HepG2 (cell line): ENCODE measurements around the gene GSK3B. TPM values are rescaled to one million over a fixed set of nuclear protein-coding genes. Genes with fewer than 3 reads are reported as not detected.

Experiments used
- ATAC-seq: fragments of 200-7000 bp; cut with Tn5 transposase; 3 replicates; pipeline ENCODE4 v1.9.1; 2020; ENCODE audit warnings: mild to moderate bottlenecking, moderate library complexity
- BruUV-seq: library from RNA; stranded (reverse); fragments of 400-500 nt; replicated peaks from 2 replicates; lab custom pipeline; 2021; lab: Mats Ljungman, UMichigan
- CTCF ChIA-PET: fragments of 300-600 bp; formaldehyde crosslinking; extraction: SDS; loops from one replicate; lab custom pipeline; 2021; ENCODE audit warnings: low total read pairs, inconsistent platforms, low intra/inter-chr PET ratio; lab: Yijun Ruan, JAX
- POLR2A ChIA-PET: fragments of 350-600 bp; sonication (Branson Sonifier 250); formaldehyde crosslinking; loops from one replicate; lab custom pipeline; 2020; ENCODE audit warnings: antibody characterized with exemption, inconsistent platforms; lab: Yijun Ruan, JAX
- DNase-seq: peaks from one replicate; pipeline ENCODE4 v3.0.0-alpha.2; 2015; ENCODE audit warnings: low spot score
- FAIRE-seq: peaks from 3 replicates; lab custom pipeline; 2011; peaks lifted over from hg19 to GRCh38; lab: Jason Lieb, UNC
- H2AFZ ChIP-seq: one replicate; pipeline ENCODE4 v1.6.1; 2011; ENCODE audit warnings: low read length, inconsistent platforms
- H3K27ac ChIP-seq: fragments of 300-600 bp; 3 replicates; pipeline ENCODE4 v1.8.0; 2011; ENCODE audit warnings: mixed run types, mild to moderate bottlenecking, mixed read lengths, low read length, inconsistent platforms; ENCODE audit not compliant: insufficient read depth; ENCODE audit errors: extremely low read length
- H3K27me3 ChIP-seq, 2 experiments: fragments of 200-600 bp in 1 of 2; 2 replicates in 1 of 2; 3 replicates in 1 of 2; pipeline versions ENCODE4 v1.6.0 to v1.8.0; 2011; ENCODE audit warnings: low read length in 2 of 2, mild to moderate bottlenecking in 2 of 2, moderate library complexity in 2 of 2, inconsistent platforms in 1 of 2; ENCODE audit not compliant: insufficient read depth in 2 of 2, control insufficient read depth in 1 of 2
- H3K36me3 ChIP-seq, 2 experiments: fragments of 200-600 bp in 1 of 2; replicated peaks in 1 of 2; 2 replicates in 1 of 2; 3 replicates in 1 of 2; pipeline versions ENCODE4 v1.5.1 to v1.8.0; 2011; ENCODE audit warnings: low read length in 2 of 2, inconsistent platforms in 1 of 2; ENCODE audit not compliant: insufficient read depth in 2 of 2, control insufficient read depth in 1 of 2
- H3K4me1 ChIP-seq: 2 replicates; pipeline ENCODE4 v1.5.1; 2012; ENCODE audit warnings: low read length, inconsistent platforms; ENCODE audit not compliant: insufficient read depth
- H3K4me2 ChIP-seq: 2 replicates; pipeline ENCODE4 v1.6.0; 2011; ENCODE audit warnings: low read depth, low read length, inconsistent platforms
- H3K4me3 ChIP-seq, 3 experiments: fragments of 200-600 bp in 1 of 3; sonication (generic), shearing (Covaris generic) in 1 of 3; replicated peaks in 1 of 3; 2 replicates each; pipeline ENCODE4 v1.5.1; 2011 to 2016; ENCODE audit warnings: low read length in 3 of 3, inconsistent platforms in 2 of 3, low read depth in 2 of 3, mild to moderate bottlenecking in 2 of 3, control low read depth in 1 of 3, mixed read lengths in 1 of 3; ENCODE audit not compliant: insufficient read depth in 1 of 3
- H3K79me2 ChIP-seq: one replicate; pipeline ENCODE4 v1.6.1; 2011; ENCODE audit warnings: low read length, inconsistent platforms; ENCODE audit not compliant: insufficient read depth
- H3K9ac ChIP-seq: 2 replicates; pipeline ENCODE4 v1.6.0; 2011; ENCODE audit warnings: mild to moderate bottlenecking, low read depth, low read length, inconsistent platforms; ENCODE audit not compliant: insufficient read depth
- H3K9me3 ChIP-seq: 2 replicates; pipeline ENCODE4 v1.5.1; 2012; ENCODE audit warnings: mild to moderate bottlenecking, low read length
- H4K20me1 ChIP-seq: 2 replicates; pipeline ENCODE4 v1.6.0; 2011; ENCODE audit warnings: inconsistent platforms, mild to moderate bottlenecking, low read length, moderate library complexity; ENCODE audit not compliant: insufficient read depth
- CEBPG ChIP-seq: IDR thresholded peaks from 2 replicates; pipeline ENCODE4 v1.6.1; 2016
- HMG20B ChIP-seq: conservative IDR thresholded peaks from 2 replicates; pipeline ENCODE4 v1.6.1; 2016; ENCODE audit warnings: missing genetic modification reagents, missing compliant biosample characterization
- PCBP2 ChIP-seq: fragments of 200-400 bp; formaldehyde crosslinking; optimal IDR thresholded peaks from 2 replicates; pipeline ENCODE3; 2018; ENCODE audit warnings: low read length, low read depth; ENCODE audit not compliant: poor library complexity, severe bottlenecking
- ZBTB38 ChIP-seq: sonication (generic); formaldehyde crosslinking; IDR thresholded peaks from 2 replicates; pipeline ENCODE4 v1.5.1; 2020; ENCODE audit warnings: mild to moderate bottlenecking, missing genetic modification reagents
- ZNF24 ChIP-seq: fragments of 450-650 bp; IDR thresholded peaks from 2 replicates; pipeline ENCODE4 v1.6.1; 2017; ENCODE audit warnings: antibody characterized with exemption, mild to moderate bottlenecking
- WGBS: methylation state at CpG from one replicate; pipeline ENCODE4 v1.1.6; 2017; ENCODE audit warnings: low lambda C conversion rate; 5-methylcytosine and 5-hydroxymethylcytosine counted together
- in situ Hi-C: cut with HindIII; loops from 2 replicates; pipeline ENCODE4 v1.10.0; 2017; ENCODE audit warnings: low pct_unique_long_range_greater_than_20kb; ENCODE audit not compliant: extremely low pct_ligation_motif_present
- intact Hi-C: fragments of 100-400 bp; cut with micrococcal nuclease; formaldehyde crosslinking; loops from one replicate; pipeline ENCODE4 v1.10.0; 2022; ENCODE audit not compliant: unreplicated experiment
- polyA plus RNA-seq, 8 experiments: library from polyadenylated mRNA; depleted of rRNA in 3 of 8; stranded (reverse) in 7 of 8; unstranded in 1 of 8; fragments of >200 nt; fragmentation: Illumina TruSeq in 4 of 8; extraction: Trizol in 4 of 8; gene quantifications; 2 replicates each; pipeline versions ENCODE4 v1.2.1 to v1.2.3, GENCODE V29; 2011 to 2016; ENCODE audit warnings: low read depth in 4 of 8, missing spikeins in 1 of 8, mixed read lengths in 1 of 8; ENCODE audit not compliant: insufficient read depth in 1 of 8
- total RNA-seq, 5 experiments: library from RNA; depleted of rRNA; stranded (reverse); fragments of >200 nt; fragmentation: Illumina TruSeq; extraction: Trizol; gene quantifications; 2 replicates each; pipeline ENCODE4 v1.2.3, GENCODE V29; 2016; ENCODE audit warnings: low read depth in 1 of 5
- TF ChIP-seq, protein P1 (sequence below): sonication (generic); formaldehyde crosslinking; IDR thresholded peaks from 2 replicates; pipeline ENCODE4 v1.8.1; 2022; ENCODE audit warnings: mild to moderate bottlenecking, missing genetic modification reagents
- TF ChIP-seq, protein P2 (sequence below): sonication (generic); formaldehyde crosslinking; IDR thresholded peaks from 2 replicates; pipeline ENCODE4 v1.5.1; 2020; ENCODE audit warnings: mild to moderate bottlenecking, missing genetic modification reagents, moderate library complexity
- TF ChIP-seq, protein P3 (sequence below): sonication (generic); formaldehyde crosslinking; IDR thresholded peaks from 2 replicates; pipeline ENCODE4 v1.4.0; 2020; ENCODE audit warnings: missing genetic modification reagents, borderline replicate concordance

Gene GSK3B
- total and polyA plus RNA-seq, 2 of the 13 experiments (the other 11 are each of a cell fraction or from before 2014, with no cell fraction given), result 22.3 to 30.1 TPM

DNA sequence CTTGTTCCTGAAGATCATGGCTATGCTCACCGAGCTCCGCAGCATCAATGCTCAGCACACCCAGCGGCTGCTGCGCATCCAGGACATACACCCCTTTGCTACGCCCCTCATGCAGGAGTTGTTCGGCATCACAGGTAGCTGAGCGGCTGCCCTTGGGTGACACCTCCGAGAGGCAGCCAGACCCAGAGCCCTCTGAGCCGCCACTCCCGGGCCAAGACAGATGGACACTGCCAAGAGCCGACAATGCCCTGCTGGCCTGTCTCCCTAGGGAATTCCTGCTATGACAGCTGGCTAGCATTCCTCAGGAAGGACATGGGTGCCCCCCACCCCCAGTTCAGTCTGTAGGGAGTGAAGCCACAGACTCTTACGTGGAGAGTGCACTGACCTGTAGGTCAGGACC, 277.2 kb downstream of the GSK3B start:
- no peak for TF ChIP-seq ZNF24
- no peak for TF ChIP-seq HMG20B (CRISPR knock-in tag)
- TF ChIP-seq, all 625 proteins: peak for 0
- 86% methylated on average over 1 of the region's 12 CpGs for WGBS
- Histone ChIP-seq H3K9ac (no peak overlapping the region), H3K4me3 (no peak overlapping the region), H4K20me1 (no peaks in the 10 kb centered on the region), H3K79me2 (no peaks in the 10 kb centered on the region), H2AFZ (no peak overlapping the region), H3K27ac (no peak overlapping the region), H3K4me1 (peaks cover 11% of the 10 kb centered on the region), H3K36me3 (no peaks in the 10 kb centered on the region), H3K4me2 (no peak overlapping the region), H3K9me3 (no peaks in the 10 kb centered on the region), H3K27me3 (no peaks in the 10 kb centered on the region; a peak in 1 of 5 replicates)
- in situ Hi-C loops (no loop called here), intact Hi-C loops (no loop called here)
- POLR2A ChIA-PET, result interaction anchor here (0.8 to 1.6 kb wide), 2 partner anchors 20 to 22 kb away, joined by 3 to 5 read pairs; no protein-coding TSS in a partner anchor
- BruUV-seq, result no TSS peak
- CTCF ChIA-PET, result no interaction called here
- FAIRE-seq (no peak), DNase-seq (no peak), ATAC-seq (no peak)

DNA sequence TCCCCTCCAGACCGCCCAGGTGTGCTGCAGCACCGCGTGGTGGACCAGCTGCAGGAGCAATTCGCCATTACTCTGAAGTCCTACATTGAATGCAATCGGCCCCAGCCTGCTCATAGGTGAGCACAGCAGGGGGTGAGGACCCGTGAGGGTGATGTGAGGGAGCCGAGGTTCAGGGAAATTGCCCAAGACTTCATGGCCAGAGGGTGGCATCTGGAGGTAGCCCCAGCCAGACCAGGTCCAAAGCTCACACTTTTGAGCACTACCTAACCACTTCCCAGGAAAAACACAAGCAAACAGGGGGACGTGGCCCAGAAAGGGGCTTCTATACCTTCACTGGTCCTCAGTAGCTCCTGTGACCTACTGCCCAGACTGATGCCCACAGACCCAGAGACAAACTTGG, 278.5 kb downstream of the GSK3B start:
- intact Hi-C loops (no loop called here), in situ Hi-C loops (no loop called here)
- Histone ChIP-seq H3K27ac (no peak overlapping the region), H3K27me3 (no peaks in the 10 kb centered on the region; a peak in 1 of 5 replicates), H3K4me1 (peaks cover 6% of the 10 kb centered on the region), H3K36me3 (peaks cover 0 to 1% of the 10 kb centered on the region in 2 experiments; a peak in 1 of 5 replicates), H4K20me1 (no peaks in the 10 kb centered on the region), H3K9ac (no peak overlapping the region), H2AFZ (no peak overlapping the region), H3K9me3 (no peaks in the 10 kb centered on the region), H3K79me2 (no peaks in the 10 kb centered on the region), H3K4me3 (no peak overlapping the region), H3K4me2 (no peak overlapping the region)
- no TSS peak for BruUV-seq
- 69% methylated on average over 2 of the region's 8 CpGs for WGBS
- no peak for DNase-seq
- no peak; the same call in 2 of the 3 replicates for ATAC-seq
- POLR2A ChIA-PET, result interaction anchor here (1.1 kb wide), 1 partner anchor 21 kb away, joined by 3 read pairs; no protein-coding TSS in a partner anchor
- CTCF ChIA-PET, result no interaction called here
- no peak for FAIRE-seq
- TF ChIP-seq, protein P1, sequence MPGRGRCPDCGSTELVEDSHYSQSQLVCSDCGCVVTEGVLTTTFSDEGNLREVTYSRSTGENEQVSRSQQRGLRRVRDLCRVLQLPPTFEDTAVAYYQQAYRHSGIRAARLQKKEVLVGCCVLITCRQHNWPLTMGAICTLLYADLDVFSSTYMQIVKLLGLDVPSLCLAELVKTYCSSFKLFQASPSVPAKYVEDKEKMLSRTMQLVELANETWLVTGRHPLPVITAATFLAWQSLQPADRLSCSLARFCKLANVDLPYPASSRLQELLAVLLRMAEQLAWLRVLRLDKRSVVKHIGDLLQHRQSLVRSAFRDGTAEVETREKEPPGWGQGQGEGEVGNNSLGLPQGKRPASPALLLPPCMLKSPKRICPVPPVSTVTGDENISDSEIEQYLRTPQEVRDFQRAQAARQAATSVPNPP (CRISPR knock-in tag), result no peak
- no peak for TF ChIP-seq CEBPG (CRISPR knock-in tag)
- TF ChIP-seq, protein P2, sequence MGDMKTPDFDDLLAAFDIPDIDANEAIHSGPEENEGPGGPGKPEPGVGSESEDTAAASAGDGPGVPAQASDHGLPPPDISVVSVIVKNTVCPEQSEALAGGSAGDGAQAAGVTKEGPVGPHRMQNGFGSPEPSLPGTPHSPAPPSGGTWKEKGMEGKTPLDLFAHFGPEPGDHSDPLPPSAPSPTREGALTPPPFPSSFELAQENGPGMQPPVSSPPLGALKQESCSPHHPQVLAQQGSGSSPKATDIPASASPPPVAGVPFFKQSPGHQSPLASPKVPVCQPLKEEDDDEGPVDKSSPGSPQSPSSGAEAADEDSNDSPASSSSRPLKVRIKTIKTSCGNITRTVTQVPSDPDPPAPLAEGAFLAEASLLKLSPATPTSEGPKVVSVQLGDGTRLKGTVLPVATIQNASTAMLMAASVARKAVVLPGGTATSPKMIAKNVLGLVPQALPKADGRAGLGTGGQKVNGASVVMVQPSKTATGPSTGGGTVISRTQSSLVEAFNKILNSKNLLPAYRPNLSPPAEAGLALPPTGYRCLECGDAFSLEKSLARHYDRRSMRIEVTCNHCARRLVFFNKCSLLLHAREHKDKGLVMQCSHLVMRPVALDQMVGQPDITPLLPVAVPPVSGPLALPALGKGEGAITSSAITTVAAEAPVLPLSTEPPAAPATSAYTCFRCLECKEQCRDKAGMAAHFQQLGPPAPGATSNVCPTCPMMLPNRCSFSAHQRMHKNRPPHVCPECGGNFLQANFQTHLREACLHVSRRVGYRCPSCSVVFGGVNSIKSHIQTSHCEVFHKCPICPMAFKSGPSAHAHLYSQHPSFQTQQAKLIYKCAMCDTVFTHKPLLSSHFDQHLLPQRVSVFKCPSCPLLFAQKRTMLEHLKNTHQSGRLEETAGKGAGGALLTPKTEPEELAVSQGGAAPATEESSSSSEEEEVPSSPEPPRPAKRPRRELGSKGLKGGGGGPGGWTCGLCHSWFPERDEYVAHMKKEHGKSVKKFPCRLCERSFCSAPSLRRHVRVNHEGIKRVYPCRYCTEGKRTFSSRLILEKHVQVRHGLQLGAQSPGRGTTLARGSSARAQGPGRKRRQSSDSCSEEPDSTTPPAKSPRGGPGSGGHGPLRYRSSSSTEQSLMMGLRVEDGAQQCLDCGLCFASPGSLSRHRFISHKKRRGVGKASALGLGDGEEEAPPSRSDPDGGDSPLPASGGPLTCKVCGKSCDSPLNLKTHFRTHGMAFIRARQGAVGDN (CRISPR knock-in tag), result no peak
- no peak for TF ChIP-seq ZBTB38 (CRISPR knock-in tag)
- no peak for TF ChIP-seq PCBP2
- TF ChIP-seq, protein P3, sequence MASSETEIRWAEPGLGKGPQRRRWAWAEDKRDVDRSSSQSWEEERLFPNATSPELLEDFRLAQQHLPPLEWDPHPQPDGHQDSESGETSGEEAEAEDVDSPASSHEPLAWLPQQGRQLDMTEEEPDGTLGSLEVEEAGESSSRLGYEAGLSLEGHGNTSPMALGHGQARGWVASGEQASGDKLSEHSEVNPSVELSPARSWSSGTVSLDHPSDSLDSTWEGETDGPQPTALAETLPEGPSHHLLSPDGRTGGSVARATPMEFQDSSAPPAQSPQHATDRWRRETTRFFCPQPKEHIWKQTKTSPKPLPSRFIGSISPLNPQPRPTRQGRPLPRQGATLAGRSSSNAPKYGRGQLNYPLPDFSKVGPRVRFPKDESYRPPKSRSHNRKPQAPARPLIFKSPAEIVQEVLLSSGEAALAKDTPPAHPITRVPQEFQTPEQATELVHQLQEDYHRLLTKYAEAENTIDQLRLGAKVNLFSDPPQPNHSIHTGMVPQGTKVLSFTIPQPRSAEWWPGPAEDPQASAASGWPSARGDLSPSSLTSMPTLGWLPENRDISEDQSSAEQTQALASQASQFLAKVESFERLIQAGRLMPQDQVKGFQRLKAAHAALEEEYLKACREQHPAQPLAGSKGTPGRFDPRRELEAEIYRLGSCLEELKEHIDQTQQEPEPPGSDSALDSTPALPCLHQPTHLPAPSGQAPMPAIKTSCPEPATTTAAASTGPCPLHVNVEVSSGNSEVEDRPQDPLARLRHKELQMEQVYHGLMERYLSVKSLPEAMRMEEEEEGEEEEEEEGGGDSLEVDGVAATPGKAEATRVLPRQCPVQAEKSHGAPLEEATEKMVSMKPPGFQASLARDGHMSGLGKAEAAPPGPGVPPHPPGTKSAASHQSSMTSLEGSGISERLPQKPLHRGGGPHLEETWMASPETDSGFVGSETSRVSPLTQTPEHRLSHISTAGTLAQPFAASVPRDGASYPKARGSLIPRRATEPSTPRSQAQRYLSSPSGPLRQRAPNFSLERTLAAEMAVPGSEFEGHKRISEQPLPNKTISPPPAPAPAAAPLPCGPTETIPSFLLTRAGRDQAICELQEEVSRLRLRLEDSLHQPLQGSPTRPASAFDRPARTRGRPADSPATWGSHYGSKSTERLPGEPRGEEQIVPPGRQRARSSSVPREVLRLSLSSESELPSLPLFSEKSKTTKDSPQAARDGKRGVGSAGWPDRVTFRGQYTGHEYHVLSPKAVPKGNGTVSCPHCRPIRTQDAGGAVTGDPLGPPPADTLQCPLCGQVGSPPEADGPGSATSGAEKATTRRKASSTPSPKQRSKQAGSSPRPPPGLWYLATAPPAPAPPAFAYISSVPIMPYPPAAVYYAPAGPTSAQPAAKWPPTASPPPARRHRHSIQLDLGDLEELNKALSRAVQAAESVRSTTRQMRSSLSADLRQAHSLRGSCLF (CRISPR knock-in tag), result no peak
